ENCODE data around the gene ZCCHC9. TPM values are rescaled to one million over a fixed set of nuclear protein-coding genes. Genes with fewer than 3 reads are reported as not detected.

Gene ZCCHC9
- total and polyA plus RNA-seq, 2 of the 4 experiments (the other 2 are of a cell fraction) = 20.4 to 24.6 TPM

DNA sequence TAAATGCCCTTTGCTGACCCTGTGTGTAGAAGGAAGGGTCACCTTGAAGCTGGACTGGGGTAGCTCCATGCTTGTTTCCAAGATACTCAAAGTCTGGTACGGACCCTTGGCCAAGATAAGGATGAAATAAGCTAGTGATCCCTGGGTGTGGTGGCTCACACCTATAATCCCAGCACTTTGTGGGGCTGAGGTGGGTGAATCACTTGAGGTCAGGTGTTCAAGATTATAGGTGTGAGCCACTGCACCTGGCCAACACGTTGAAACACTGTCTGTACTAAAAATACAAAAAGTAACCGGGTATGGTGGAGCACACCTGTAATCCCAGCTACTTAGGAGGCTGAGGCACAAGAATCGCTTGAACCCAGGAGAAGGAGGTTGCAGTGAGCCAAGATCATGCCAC, 59.3 kb downstream of the ZCCHC9 start:
- no peak overlapping the region for H2BK20ac ChIP-seq (ENCODE audit: low read depth, low read length)
- POLR2A ChIA-PET (ENCODE audit: unreplicated experiment) = no interaction called here
- no CpG with 5 or more reads among the region's 4 CpGs for WGBS, 2 experiments (ENCODE audit: extremely low coverage in 2 of 2, insufficient read length in 1 of 2)
- no peak overlapping the region for H3K23ac ChIP-seq (ENCODE audit: low read depth, low read length)
- no peak for DNase-seq
- no peaks in the 10 kb centered on the region for H3K9me3 ChIP-seq (ENCODE audit: control insufficient read depth, insufficient read depth, low read length)
- H2BK120ac ChIP-seq (ENCODE audit: low read depth, low read length) = no peak overlapping the region
- no peaks in the 10 kb centered on the region for H3K36me3 ChIP-seq (ENCODE audit: control insufficient read depth, insufficient read depth, low read length)
- no peak overlapping the region for H4K5ac ChIP-seq (ENCODE audit: low read depth, low read length)
- H3K18ac ChIP-seq (ENCODE audit: low read depth, low read length) = no peak overlapping the region
- H3K9me1 ChIP-seq (ENCODE audit: insufficient read depth, low read length) = no peaks in the 10 kb centered on the region
- H2BK15ac ChIP-seq (ENCODE audit: low read depth, low read length) = no peak overlapping the region
- no peak overlapping the region for H4K91ac ChIP-seq (ENCODE audit: insufficient read depth, low read depth, low read length)
- no peaks in the 10 kb centered on the region; the same call in 1 of the 2 replicates for H3K4me1 ChIP-seq (ENCODE audit: control insufficient read depth, insufficient read depth, low read length)
- no peak overlapping the region for H3K27ac ChIP-seq (ENCODE audit: insufficient read depth, low read length)
- H2AK9ac ChIP-seq (replicated peaks; ENCODE audit: low read depth, low read length, poor library complexity) = no peak overlapping the region
- ATAC-seq (ENCODE audit: low read depth) = no peak
- H3K4ac ChIP-seq (ENCODE audit: low read depth, low read length) = no peak overlapping the region
- dilution Hi-C loops (cut with HindIII; ENCODE audit: low sequenced_read_pairs, unreplicated experiment) = no loop called here
- TF ChIP-seq POLR2A (IDR thresholded peaks at IDR 0.05; ENCODE audit: low read depth, low read length) (no peak), RAD21 (IDR thresholded peaks at IDR 0.05; ENCODE audit: low read length) (no peak), MAZ (IDR thresholded peaks at IDR 0.05; ENCODE audit: borderline replicate concordance, low read depth, low read length) (no peak), CHD1 (IDR thresholded peaks at IDR 0.05; ENCODE audit: low read depth, low read length) (no peak), NFE2L2 (IDR thresholded peaks at IDR 0.05; ENCODE audit: low read depth, low read length) (no peak), CEBPB (IDR thresholded peaks at IDR 0.05; ENCODE audit: low read depth, low read length) (no peak), FOS (IDR thresholded peaks at IDR 0.05; ENCODE audit: low read depth, low read length) (no peak), BHLHE40 (IDR thresholded peaks at IDR 0.05; ENCODE audit: low read depth, low read length) (no peak), SMC3 (IDR thresholded peaks at IDR 0.05; ENCODE audit: low read depth, low read length) (no peak), RFX5 (IDR thresholded peaks at IDR 0.05; ENCODE audit: low read depth, low read length) (no peak)
- TF ChIP-seq, protein P1, sequence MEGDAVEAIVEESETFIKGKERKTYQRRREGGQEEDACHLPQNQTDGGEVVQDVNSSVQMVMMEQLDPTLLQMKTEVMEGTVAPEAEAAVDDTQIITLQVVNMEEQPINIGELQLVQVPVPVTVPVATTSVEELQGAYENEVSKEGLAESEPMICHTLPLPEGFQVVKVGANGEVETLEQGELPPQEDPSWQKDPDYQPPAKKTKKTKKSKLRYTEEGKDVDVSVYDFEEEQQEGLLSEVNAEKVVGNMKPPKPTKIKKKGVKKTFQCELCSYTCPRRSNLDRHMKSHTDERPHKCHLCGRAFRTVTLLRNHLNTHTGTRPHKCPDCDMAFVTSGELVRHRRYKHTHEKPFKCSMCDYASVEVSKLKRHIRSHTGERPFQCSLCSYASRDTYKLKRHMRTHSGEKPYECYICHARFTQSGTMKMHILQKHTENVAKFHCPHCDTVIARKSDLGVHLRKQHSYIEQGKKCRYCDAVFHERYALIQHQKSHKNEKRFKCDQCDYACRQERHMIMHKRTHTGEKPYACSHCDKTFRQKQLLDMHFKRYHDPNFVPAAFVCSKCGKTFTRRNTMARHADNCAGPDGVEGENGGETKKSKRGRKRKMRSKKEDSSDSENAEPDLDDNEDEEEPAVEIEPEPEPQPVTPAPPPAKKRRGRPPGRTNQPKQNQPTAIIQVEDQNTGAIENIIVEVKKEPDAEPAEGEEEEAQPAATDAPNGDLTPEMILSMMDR (conservative IDR thresholded peaks at IDR 0.05; ENCODE audit: low read depth, low read length) = no peak
- no peak overlapping the region for H3K4me3 ChIP-seq (ENCODE audit: insufficient read depth, low read depth, low read length)
- no peak overlapping the region for H4K8ac ChIP-seq (ENCODE audit: low read depth in 2 of 2, low read length in 2 of 2)
- intact Hi-C loops (cut with micrococcal nuclease) = no loop called here
- H4K20me1 ChIP-seq (ENCODE audit: insufficient read depth, low read length) = no peaks in the 10 kb centered on the region
- no peaks in the 10 kb centered on the region for H3K79me1 ChIP-seq (ENCODE audit: low read depth in 1 of 2, low read length in 2 of 2)
- H2BK5ac ChIP-seq (ENCODE audit: low read depth, low read length, poor library complexity, severe bottlenecking) = no peak overlapping the region
- no peak overlapping the region for H3K56ac ChIP-seq (ENCODE audit: extremely low read depth, insufficient read depth, low read length)
- in situ Hi-C loops (cut with MboI; ENCODE audit: low sequenced_read_pairs) = no loop called here
- no peak overlapping the region for H2AFZ ChIP-seq (replicated peaks; ENCODE audit: low read length, poor library complexity)
- no peak overlapping the region for H3K4me2 ChIP-seq (ENCODE audit: low read depth, low read length)
- BruUV-seq (replicated peaks) = no TSS peak
- H3K27me3 ChIP-seq (ENCODE audit: control insufficient read depth, insufficient read depth, low read length) = peaks cover 3% of the 10 kb centered on the region; the same call in 1 of the 2 replicates
- no peak overlapping the region for H3K9ac ChIP-seq (ENCODE audit: low read depth, low read length)
- H3K14ac ChIP-seq (replicated peaks; ENCODE audit: low read depth, low read length) = no peak overlapping the region
- no peak overlapping the region for H2AK5ac ChIP-seq (ENCODE audit: low read depth, low read length)
- CTCF ChIA-PET = no interaction called here

Measured in IMR-90 (cell line).